ENCODE measurements around the gene STMN1. TPM values are rescaled to one million over a fixed set of nuclear protein-coding genes. Genes with fewer than 3 reads are reported as not detected.

STMN1 gene
- total RNA-seq, 4 donors from 2014 or later, result 15.0 to 25.7 (median 16.8) TPM

DNA sequence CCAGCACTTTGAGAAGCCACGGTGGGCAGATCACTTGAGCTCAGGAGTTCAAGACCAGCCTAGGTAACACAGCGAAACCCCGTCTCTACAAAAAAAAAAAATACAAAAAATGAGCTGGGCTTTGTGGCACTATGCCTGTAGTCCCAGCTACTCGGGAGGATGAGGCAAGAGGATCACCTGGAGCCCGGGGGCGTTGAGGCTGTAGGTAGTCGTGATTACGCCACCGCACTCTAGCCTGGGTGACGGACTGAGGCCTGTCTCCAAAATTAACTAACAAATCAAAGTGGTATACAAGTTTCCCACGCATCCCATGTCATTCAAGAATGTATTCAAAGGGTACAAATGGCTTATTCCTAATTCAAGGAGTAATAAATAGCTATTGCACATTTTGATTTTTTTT is 49.4 kb downstream of the STMN1 start:
- 92% methylated on average over 11 of the region's 11 CpGs for WGBS
- no peak overlapping the region for H3K4me3 ChIP-seq

DNA sequence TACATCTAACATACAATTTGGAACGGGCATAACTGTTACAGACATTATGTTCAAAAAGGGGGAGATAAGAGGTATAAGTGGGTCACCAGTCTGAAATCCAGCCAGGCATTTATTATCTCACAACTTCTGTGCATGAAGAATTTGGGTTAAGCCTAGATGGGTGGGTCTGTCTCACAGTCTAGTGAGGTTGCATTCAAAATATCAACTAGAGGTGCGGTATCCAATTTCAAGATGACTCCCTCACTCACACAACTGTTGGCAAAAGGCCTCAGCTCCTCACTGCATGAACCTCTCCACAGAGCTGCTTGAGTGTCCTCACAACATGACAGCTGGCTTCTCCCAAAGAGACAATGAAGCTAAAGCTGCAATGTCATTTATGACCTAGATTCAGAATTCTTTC is 51.7 kb downstream of the STMN1 start:
- Histone ChIP-seq H3K27me3 (no peaks in the 10 kb centered on the region), H3K36me3 (no peaks in the 10 kb centered on the region), H3K27ac (replicated peaks in 1 of 4) (no peak overlapping the region), H3K9me3 (no peaks in the 10 kb centered on the region), H3K4me1 (peaks cover 8 to 9% (median 8%) of the 10 kb centered on the region in 4 donors), H3K4me3 (no peak overlapping the region)
- TF ChIP-seq, protein P1, sequence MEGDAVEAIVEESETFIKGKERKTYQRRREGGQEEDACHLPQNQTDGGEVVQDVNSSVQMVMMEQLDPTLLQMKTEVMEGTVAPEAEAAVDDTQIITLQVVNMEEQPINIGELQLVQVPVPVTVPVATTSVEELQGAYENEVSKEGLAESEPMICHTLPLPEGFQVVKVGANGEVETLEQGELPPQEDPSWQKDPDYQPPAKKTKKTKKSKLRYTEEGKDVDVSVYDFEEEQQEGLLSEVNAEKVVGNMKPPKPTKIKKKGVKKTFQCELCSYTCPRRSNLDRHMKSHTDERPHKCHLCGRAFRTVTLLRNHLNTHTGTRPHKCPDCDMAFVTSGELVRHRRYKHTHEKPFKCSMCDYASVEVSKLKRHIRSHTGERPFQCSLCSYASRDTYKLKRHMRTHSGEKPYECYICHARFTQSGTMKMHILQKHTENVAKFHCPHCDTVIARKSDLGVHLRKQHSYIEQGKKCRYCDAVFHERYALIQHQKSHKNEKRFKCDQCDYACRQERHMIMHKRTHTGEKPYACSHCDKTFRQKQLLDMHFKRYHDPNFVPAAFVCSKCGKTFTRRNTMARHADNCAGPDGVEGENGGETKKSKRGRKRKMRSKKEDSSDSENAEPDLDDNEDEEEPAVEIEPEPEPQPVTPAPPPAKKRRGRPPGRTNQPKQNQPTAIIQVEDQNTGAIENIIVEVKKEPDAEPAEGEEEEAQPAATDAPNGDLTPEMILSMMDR (IDR thresholded peaks at IDR 0.05), result no peak
- TF ChIP-seq POLR2A (IDR thresholded peaks at IDR 0.05; ENCODE audit: low read depth), result no peak
- TF ChIP-seq EP300 (IDR thresholded peaks at IDR 0.05), result no peak
- no peak for TF ChIP-seq POLR2AphosphoS5 (IDR thresholded peaks at IDR 0.05)
- WGBS, result 93% methylated on average over 2 of the region's 2 CpGs
- intact Hi-C loops (cut with DNase I), result no loop called here
- no peak for DNase-seq (ENCODE audit: extremely low spot score)

More for the DNA sequence above, 49.4 kb downstream of the STMN1 start:
- no peak for TF ChIP-seq POLR2A (IDR thresholded peaks at IDR 0.05; ENCODE audit: low read depth)
- TF ChIP-seq EP300 (IDR thresholded peaks at IDR 0.05), result no peak
- TF ChIP-seq, protein P1 (IDR thresholded peaks at IDR 0.05), result no peak
- TF ChIP-seq POLR2AphosphoS5 (IDR thresholded peaks at IDR 0.05), result no peak
- H3K27me3 ChIP-seq, result no peaks in the 10 kb centered on the region
- peaks cover 11 to 20% (median 17%) of the 10 kb centered on the region in 4 donors for H3K4me1 ChIP-seq
- DNase-seq (ENCODE audit: extremely low spot score), result no peak
- intact Hi-C loops (cut with DNase I), result no loop called here
- no peaks in the 10 kb centered on the region for H3K9me3 ChIP-seq
- no peak overlapping the region for H3K27ac ChIP-seq (replicated peaks in 1 of 4)
- no peaks in the 10 kb centered on the region for H3K36me3 ChIP-seq

Small RNAs within 50 kb of the gene (small RNA-seq; reads per million reads assigned to genes)
- gene AL033528.1 (0 reads per million in 3 donors), gene RF00019 (0 reads per million in 3 donors), gene SNRPFP2 (0 reads per million in 3 donors)

Other genes starting within 250 kb of the STMN1 start
- 10 to 100 TPM; 35.3 to 75.1 (median 50.5) TPM for gene SELENON, start 106.2 kb downstream of the STMN1 start, total RNA-seq
- 100 to 1,000 TPM in 2 of 4 donors, 10 to 100 TPM in 2; 91.1 to 107 (median 101) TPM for gene MTFR1L, start 86.5 kb downstream of the STMN1 start, total RNA-seq
- not detected for gene AUNIP, start 47.0 kb downstream of the STMN1 start, total RNA-seq
- gene PAQR7, start 30.7 kb downstream of the STMN1 start, total RNA-seq, result 1 to 10 TPM; 4.6 to 9.3 (median 8.0) TPM
- gene PAFAH2, start 91.6 kb upstream of the STMN1 start, total RNA-seq, result 1 to 10 TPM; 6.1 to 10.0 (median 9.2) TPM
- gene EXTL1, start 115.4 kb upstream of the STMN1 start, total RNA-seq, result 1 to 10 TPM in 1 of 4 donors, under 1 TPM in 2, not detected in 1; 0.33 to 2.1 (median 0.97) TPM
- under 1 TPM in 1 of 4 donors, not detected in 3; 0.17 TPM for gene SLC30A2, start 139.7 kb upstream of the STMN1 start, total RNA-seq
- 1 to 10 TPM in 2 of 4 donors, under 1 TPM in 1, not detected in 1; 0.42 to 4.1 (median 2.1) TPM for gene TRIM63, start 161.2 kb upstream of the STMN1 start, total RNA-seq
- 1 to 10 TPM; 5.1 to 6.4 (median 5.7) TPM for gene PDIK1L, start 205.4 kb upstream of the STMN1 start, total RNA-seq

Measured in esophagus muscularis mucosa (tissue), 4 donors.